Hepatocyte (in vitro differentiated cells): ENCODE data around the gene MUC4.

ENCODE experiments used
- CTCF ChIP-seq: fragments of 200-600 bp; sonication (generic); IDR thresholded peaks from 2 replicates; pipeline ENCODE4 v1.5.1; 2016; ENCODE audit warnings: antibody characterized with exemption, mild to moderate bottlenecking; ENCODE audit not compliant: poor library complexity
- EZH2 ChIP-seq: fragments of 200-600 bp; sonication (generic); IDR thresholded peaks from 2 replicates; pipeline ENCODE4 v1.6.1; 2016; ENCODE audit warnings: antibody characterized with exemption, mild to moderate bottlenecking, borderline replicate concordance
- EZH2phosphoT487 ChIP-seq: fragments of 200-600 bp; sonication (generic); IDR thresholded peaks from one replicate; pipeline ENCODE4 v1.6.1; 2018; ENCODE audit warnings: antibody characterized with exemption, mild to moderate bottlenecking, low read depth, moderate library complexity; ENCODE audit not compliant: unreplicated experiment, severe bottlenecking

- no peak for TF ChIP-seq CTCF
- TF ChIP-seq EZH2phosphoT487 = no peak
- no peak for TF ChIP-seq EZH2
These were observed 47.6 kb downstream of the MUC4 start for GRCh38 chr3:195763843-195764825.
